GM12892 (cell line): Measurements from ENCODE around the gene CD200R1. TPM values are rescaled to one million over a fixed set of nuclear protein-coding genes. Genes with fewer than 3 reads are reported as not detected.

Experiments
- DNase-seq: peaks from one replicate; pipeline ENCODE4 v3.0.0; 2011; ENCODE audit not compliant: insufficient read length
- FAIRE-seq: peaks from 2 replicates; lab custom pipeline; 2011; peaks lifted over from hg19 to GRCh38; lab: Jason Lieb, UNC
- POLR2A ChIP-seq: IDR thresholded peaks from 2 replicates; pipeline ENCODE4 v1.6.1; 2011; ENCODE audit warnings: low read depth, low read length, control low read depth
- POLR2AphosphoS5 ChIP-seq: IDR thresholded peaks from 2 replicates; pipeline ENCODE4 v1.6.1; 2011; ENCODE audit warnings: low read depth, low read length, control low read depth
- TAF1 ChIP-seq: IDR thresholded peaks from 2 replicates; pipeline ENCODE4 v1.6.1; 2011; ENCODE audit warnings: low read depth, mild to moderate bottlenecking, control low read depth, low read length, borderline replicate concordance
- polyA plus RNA-seq: library from polyadenylated mRNA; unstranded; fragments of >200 nt; gene quantifications from one replicate; pipeline ENCODE4 v1.2.1, GENCODE V29; 2012; ENCODE audit warnings: missing spikeins, inconsistent platforms; ENCODE audit not compliant: missing spikeins

Gene CD200R1, protein sequence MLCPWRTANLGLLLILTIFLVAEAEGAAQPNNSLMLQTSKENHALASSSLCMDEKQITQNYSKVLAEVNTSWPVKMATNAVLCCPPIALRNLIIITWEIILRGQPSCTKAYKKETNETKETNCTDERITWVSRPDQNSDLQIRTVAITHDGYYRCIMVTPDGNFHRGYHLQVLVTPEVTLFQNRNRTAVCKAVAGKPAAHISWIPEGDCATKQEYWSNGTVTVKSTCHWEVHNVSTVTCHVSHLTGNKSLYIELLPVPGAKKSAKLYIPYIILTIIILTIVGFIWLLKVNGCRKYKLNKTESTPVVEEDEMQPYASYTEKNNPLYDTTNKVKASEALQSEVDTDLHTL
- 2.3 TPM for polyA plus RNA-seq

- TF ChIP-seq POLR2A, result no peak
- no peak for TF ChIP-seq POLR2AphosphoS5
- no peak for TF ChIP-seq TAF1
- FAIRE-seq, result peak; percentile 87
- no peak for DNase-seq
Observed at GRCh38 chr3:112974894-112975293, at the start of gene CD200R1. TSS of gene CD200R1 (minus strand) at chr3:112975103. CDS start at chr3:112974857, 246 bp downstream.

DNA sequence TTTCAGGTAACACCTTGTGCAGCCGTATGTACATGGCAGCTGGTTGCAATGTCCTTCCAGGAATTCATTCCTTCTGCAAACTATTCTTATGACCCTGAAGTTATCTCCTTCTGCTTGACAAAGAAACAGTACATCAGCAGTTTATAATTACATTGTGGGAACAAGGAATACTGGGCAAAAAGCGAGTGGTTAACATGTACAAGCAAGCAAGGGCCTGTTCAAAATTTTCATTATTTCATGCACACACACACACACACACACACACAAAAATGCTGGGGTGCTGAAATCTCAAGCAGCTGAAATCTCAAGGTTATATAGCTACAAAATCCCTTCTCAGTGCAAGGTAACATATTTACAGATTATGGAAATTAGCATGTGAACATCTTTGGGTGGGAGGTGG is 46.6 kb upstream of the CD200R1 start:
- no peak for DNase-seq
- TF ChIP-seq POLR2AphosphoS5 (no peak), POLR2A (no peak), TAF1 (no peak)
- FAIRE-seq, result no peak

DNA sequence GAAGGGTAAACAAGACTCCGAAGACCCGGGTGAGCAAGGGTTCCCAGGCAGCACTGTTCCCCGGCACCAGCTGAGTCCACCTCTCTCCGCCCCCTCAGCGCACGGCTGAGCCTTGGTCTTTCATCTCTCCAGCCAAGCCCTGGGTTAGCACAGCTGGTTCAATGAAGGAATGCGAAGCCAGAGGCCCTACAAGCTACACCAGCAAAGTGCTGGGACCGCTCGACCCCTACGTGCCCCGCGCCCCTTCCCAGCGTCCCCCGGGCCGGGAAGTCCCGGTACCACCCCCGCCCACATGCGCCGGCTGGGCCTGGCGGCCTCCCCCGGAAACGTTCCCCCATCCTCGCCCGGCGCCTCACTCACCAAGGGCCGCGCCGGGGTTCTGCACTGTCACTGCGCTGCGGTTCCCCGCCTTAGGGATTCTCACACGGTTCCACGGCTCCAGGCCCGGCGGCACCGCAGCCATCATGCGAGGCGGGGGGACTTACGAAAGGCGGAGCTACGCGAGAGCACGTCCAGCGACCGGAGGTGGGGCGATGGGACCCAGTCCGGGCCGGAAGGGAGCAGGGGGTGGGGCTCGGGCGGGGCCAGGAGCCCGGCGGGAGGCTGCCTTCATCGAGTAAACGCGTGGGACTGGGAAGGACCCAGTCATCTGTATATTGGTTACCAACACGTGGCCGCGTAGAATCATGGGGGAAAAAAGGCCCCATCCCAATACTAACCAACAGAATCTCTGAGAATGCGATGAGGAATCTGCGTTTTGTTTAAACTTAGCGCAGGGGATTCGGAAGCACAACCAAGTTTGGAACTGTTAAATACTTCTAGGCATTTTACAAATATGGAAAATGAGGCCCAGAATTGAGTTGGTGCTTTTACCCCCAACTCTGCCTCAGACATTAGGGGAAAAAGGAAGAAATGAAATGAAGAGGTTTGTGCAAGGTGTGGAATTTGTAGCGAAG is 44.6 kb upstream of the CD200R1 start:
- DNase-seq, result peak; percentile 86
- TF ChIP-seq TAF1, result peak; percentile 56
- TF ChIP-seq POLR2AphosphoS5, result peak; percentile 83
- TF ChIP-seq POLR2A, result peak; percentile 89
- peak; percentile 91 for FAIRE-seq

DNA sequence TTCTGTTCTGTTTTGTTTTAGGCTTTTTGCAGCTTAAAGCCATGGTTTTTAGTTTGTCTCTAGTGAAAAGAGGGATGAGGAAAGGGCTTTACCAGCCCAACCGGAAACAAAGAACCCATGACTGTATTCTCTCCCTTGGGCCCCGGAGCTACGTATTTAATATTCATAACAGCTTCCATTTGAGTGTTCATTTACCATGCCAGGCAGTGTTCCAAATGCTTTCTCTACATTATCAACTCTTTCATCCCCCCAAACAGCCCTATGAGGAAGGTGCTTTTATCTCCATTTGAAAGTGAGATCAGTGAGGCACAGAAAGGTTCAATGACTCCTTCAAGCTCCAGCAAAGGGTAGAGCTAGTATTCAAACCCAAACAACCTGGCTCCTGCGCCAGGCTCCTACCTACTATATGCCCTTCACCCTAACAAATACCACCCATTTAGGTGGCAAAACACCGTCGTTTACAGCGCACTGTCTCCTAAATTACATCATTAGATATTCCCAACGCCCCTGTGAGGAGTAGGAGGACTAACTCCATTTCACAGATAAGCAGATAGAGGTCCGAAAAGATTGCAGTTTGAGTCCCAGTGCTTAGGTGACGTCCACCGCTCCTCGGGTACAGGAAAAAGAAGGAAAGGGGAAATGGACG is 43.8 kb upstream of the CD200R1 start:
- DNase-seq (no peak), FAIRE-seq (no peak)
- TF ChIP-seq POLR2AphosphoS5 (no peak; the same call in 1 of the 2 replicates), TAF1 (no peak), POLR2A (no peak)

DNA sequence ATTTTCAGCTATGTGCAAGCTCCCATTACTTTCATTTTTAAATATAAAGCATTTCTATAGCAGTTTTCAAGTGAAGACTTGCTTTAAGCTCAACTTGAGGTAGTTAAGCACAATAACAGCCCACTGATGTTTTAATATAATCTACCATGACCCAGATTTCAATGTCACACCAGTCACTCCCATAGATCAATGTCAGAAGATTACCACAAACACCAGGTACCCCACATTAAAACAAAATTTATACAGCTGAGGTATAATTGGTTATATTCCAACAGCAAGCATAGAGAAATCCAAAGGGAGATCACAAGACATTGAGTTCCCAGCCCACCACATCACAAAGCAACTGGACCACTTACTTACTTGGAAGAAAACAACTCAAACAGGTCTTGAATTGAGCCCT is 38.7 kb upstream of the CD200R1 start:
- FAIRE-seq, result no peak
- TF ChIP-seq POLR2A (no peak), TAF1 (no peak), POLR2AphosphoS5 (no peak)
- no peak for DNase-seq

- DNase-seq, result no peak
Observed at GRCh38 chr3:113008117-113008516, 33.2 kb upstream of the CD200R1 start.

DNA sequence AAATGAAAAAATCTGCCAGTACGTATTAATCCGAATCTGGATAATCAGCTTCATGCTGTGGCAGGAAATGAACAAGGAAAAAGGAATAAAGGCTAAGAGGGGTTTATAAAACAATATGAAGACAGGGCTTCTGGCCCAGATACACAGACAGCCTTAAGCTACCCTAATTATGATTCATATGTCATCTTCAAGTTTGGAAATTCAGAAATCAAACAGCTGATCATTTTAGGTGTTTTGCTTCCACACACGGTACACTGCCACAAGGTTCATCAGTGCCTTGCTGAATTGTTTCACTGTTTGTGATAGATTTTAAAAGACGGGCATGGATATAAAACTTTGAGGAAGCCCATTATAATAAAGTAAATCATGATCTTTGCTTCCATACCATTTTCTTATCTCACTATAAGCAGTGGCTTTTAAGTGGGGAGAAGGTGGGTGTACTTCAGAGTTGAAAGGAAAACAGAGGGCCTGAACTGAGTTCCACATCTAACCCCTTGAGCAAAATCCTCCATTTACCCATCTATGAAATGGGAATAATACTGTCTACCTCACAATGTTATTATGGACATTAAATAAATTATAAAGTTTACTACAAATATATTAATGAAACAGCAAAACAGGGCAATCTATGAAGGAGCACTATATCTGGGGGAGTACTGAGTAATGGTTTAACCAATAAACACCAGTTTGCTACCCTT is 31.6 kb upstream of the CD200R1 start:
- TF ChIP-seq POLR2AphosphoS5, result no peak
- no peak for TF ChIP-seq POLR2A
- no peak for TF ChIP-seq TAF1
- no peak for DNase-seq
- FAIRE-seq, result no peak

More at GRCh38 chr3:113008117-113008516, 33.2 kb upstream of the CD200R1 start:
- FAIRE-seq, result no peak
- TF ChIP-seq TAF1 (no peak), POLR2AphosphoS5 (no peak), POLR2A (no peak)

GRCh38 chr3:113005611-113006010 is 30.7 kb upstream of the CD200R1 start:
- peak; percentile 5 for FAIRE-seq
- no peak for DNase-seq
- TF ChIP-seq POLR2A (no peak), POLR2AphosphoS5 (no peak), TAF1 (no peak)

DNA sequence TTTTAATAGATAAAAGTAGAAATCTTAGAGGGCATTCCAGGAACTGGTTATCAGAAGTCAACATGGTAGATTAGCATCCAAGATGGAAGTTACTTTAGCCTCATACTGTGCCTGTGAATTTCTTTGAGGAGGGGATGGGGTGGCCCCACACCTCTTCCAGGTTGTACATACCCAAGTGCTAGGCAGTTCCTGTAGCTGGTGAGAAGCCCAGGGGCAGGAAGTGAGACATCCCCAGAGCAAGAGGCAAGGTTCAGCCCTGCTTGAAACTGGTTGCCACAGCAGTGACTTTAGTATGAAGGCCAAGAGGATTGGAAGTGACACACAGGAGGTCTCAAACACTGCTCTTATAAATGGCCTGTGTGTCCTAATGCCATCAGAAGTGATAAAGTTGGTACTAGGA is 27.8 kb upstream of the CD200R1 start:
- DNase-seq (no peak), FAIRE-seq (no peak)
- TF ChIP-seq TAF1 (no peak), POLR2AphosphoS5 (no peak; the same call in 1 of the 2 replicates), POLR2A (no peak)

DNA sequence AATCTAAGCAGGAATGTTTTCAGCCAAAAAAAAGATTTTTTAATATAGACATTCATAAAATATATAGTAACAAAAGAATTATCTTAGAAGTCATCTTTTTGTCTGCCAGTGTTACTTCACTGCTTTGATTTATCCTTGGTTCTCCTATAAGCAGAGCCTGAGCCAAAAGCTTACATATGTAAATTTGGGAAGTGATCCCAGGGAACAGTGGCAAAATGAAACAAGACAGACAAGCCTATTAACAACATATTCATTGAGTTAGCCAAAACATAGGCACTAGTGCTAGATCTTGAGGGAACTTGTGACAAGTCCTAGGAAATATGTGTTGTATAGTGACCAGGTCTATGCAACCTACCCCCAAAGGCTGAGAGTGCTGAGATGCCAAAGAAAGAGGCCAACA is 27.1 kb upstream of the CD200R1 start:
- DNase-seq (no peak), FAIRE-seq (no peak)
- TF ChIP-seq POLR2AphosphoS5 (no peak), TAF1 (no peak), POLR2A (no peak)
